Stimulated activated CD4-positive, alpha-beta T cell treated with anti-CD3 and anti-CD28 coated beads, Interleukin-1b, Interleukin-23, amount 100 ng/mL, for 48 hours (primary cell): ENCODE measurements around the gene SLC8A2.

Source experiments
- DNase-seq: peaks from one replicate; pipeline ENCODE4 v3.0.0-alpha.2; 2020

The SLC8A2 gene

GRCh38 chr19:47448360-47448727 is 23.3 kb downstream of the SLC8A2 start:
- DNase-seq = no peak

DNA sequence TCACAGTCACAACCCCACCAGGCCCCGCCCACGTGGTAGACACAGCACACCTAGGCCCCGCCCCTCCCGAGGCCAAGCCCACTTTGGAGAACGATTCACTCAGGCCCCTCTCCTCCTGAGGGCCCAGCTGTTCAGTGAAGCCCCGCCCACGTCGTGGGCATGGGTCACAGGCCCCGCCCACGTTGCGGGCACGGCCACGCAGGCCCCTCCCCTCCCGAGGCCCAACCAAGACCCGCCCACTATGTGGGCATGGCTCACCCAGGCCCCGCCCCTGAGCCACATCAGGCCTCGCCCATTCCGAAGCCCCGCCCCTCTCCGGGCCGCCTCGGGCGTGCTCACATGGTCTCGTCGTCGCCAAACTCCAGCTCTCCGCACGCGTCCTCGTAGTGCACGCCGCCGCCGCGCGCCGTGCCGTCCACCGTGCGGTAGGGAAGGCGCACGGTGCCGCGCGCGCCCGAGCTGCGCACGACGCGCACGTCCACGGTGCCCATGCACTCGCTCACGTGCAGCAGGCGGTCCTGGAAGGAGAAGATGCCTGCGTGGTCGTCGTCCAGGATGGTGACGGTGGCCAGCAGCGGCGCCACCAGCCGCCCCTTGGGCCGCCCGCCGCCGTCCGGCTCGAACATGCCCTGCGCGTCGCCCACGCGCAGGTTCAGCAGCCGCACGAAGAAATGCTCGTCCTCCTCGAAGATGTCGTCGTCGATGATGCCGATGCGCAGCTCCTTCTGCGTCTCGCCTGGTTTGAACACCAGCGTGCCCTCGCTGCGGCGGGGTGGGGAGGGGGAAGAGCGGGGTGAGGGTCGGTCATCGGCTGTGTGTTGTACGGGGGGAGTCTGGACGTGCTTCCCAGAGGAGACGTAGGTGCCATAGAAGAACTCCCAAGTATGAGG is 24.0 kb downstream of the SLC8A2 start:
- DNase-seq = peak; percentile 87

DNA sequence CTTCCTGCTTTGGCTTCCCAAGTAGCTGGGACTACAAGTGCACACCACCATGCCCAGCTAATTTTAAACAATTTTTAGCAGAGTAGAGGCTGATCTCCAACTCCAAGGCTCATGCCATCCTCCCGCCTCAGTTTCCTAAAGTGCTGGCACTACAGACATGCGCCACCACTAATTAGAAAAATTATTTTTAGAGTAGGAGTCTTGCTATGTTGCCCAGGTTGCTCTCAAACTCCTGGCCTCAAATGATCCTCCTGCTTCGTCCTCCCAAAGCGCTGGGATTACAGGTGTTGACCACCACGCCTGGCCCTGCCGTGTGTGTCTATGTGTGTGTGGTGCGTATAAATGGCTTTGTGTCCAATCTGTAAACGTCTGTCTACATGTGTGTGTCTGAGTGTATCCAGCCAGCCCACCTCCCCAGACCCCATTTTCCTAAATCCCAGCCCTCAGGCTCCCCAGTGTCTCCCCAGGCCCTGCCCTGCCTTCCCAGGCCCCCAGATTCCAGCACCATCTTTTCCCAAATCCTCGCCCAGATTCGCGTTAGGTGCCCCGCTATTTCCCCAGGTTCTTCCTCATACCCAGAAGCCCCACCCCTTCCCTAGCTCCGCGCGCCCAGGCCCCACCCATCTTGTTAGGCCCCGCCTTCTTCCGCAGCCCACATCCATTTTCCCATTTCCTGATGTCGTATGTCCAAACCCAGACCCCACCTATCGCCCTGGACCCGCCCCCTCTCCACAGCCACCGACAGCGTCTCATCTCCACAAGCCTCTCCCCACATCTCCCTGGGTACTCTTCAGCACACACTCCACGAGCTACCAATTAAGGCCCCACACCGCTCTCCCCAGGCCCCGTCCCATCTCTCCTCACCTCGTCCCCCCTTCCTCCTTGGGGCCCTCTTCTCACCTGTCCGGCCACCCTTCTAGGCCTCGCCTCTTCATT is 24.9 kb downstream of the SLC8A2 start:
- DNase-seq = peak; percentile 52

GRCh38 chr19:47445937-47446402 is 25.7 kb downstream of the SLC8A2 start:
- peak; percentile 34 for DNase-seq

DNA sequence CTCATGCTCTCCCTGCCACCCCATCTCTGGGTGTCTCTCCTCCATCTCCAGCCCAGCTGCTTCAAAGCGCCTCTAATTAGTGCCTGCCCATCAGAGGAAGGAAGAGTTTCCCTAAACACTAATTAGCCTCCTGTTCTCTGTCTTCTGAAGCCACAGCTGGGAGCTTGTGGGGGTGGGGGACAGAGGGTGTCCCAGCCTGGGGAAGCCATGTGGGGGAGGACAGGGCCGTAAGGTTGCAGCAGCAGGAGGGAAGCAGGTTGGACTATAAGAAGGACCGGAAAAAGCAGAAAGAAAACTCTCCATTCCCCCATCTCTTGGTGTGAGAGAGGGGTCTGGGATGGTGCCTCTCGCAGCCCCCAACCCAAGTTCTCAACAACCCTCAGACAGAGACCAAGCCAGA is 26.2 kb downstream of the SLC8A2 start:
- DNase-seq = no peak

DNA sequence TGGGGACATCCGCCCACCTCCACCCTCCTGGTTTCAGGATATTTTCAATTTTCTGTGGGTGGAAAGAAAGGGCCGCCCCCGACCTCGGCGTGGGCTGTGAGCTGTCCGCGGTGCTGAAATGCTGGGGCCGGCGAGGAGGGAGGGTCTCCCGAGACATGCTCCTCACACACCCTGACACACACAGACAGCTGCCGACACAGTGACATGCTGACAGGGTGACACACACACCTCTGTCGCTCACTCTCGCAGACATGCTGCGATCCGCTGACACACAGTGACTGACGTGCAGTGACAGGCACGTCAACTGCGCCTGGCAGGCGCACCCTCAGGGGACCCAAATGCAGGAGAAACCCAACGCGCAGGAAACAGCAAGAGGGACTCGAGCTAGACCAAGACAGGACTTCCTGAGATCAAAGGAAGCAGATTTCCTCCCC is 27.3 kb downstream of the SLC8A2 start:
- DNase-seq = peak; percentile 22

- DNase-seq = no peak
These were observed 28.4 kb downstream of the SLC8A2 start for GRCh38 chr19:47443331-47443730.

DNA sequence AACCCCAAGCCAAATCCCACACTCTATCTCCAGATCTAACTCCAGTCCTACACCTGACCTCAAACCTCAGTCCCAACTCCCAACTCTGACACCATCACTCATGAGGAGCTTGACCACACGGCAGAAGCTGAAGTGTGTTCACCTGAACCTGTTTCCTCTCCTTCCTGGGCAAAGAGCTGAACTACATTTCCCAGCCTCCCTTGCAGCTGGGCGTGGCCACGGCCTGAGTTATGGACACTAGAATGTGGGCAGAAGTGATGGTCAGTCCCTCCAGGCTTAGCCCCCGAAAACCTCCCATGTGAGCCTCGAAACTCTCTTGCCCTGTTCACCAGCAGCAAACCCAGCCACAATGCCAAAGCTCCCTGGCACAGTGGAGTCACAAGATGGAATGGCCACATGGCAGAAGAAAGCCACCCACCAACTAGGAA is 32.9 kb downstream of the SLC8A2 start:
- DNase-seq = no peak

GRCh38 chr19:47437500-47437899 is 34.2 kb downstream of the SLC8A2 start:
- no peak for DNase-seq

DNA sequence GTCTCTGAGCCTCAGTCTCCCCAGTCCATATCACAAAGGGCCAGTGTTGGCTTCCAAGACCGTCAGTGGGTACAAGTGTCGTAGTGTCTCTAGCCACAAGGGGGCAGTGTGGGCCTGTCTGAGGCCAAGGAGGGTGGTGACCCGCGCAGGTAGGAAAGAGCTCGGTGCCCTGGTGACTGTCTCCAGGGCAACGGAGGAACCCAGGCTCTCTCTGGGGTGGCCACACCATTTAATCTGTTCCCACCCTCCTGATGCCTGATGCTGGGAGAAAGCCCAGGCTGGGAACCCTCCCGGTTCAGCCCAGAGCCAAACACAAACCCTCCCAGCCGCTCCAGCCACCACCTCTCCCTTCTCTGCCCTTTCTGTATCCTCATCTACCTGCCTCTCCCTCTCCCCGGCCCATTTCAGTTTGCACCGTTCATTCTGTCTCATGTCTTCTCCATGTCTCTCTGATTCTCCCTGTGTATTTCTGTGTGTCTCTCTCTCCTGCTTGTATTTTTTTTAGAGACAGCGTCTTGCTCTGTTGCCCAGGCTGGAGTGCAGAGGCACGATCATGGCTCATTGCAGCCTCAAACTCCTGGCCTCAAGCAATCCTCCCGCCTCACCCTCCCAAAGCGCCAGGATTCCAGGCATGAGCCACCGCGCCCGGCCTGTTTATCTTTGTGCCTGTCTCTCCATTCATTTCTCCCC is 34.8 kb downstream of the SLC8A2 start:
- DNase-seq = peak; percentile 83

DNA sequence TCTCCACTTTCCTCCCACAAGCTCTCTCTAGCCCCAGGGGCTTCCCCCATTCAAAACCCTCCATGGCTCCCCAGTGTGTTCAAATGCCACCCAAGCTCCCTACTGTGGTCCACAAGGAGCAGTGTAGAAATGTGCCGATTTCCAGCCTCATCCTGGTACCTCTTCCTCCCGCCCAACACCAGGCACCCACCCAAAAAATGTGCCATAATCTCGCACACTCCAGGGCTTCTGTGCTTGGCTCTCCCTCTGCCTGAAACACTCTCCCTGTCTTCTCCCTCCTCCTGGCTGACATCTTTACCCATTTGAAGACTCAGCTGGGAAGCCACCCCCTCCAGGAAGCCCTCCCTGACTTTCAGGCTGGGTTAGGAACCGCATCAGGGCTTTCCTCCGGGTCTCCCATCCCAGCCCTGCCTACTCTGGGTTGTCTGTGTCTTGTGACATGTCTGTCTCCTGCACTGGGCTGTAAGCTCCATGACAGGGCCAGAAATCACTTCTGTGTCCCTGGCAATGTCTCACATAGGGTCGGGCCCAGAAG is 35.7 kb downstream of the SLC8A2 start:
- no peak for DNase-seq

DNA sequence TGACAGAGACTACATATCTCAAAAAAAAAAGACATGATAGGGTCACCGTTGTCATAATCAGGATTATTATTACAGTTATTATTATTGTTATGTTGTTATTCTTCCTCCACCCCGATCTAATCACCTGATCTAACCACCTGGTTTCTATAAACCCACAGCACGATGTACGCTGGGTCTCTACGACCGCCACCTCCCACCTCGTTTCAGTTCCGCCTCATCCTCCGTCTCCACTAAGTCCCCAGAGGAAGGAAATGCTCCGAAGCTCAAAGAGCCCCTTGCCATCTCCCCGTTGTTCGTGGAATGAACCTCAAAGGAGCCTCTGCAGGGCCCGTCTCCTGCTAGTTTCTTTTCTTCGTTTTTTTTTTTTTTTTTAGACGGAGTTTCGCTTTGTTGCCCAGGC is 36.5 kb downstream of the SLC8A2 start:
- no peak for DNase-seq

GRCh38 chr19:47434088-47434487 is 37.6 kb downstream of the SLC8A2 start:
- DNase-seq = no peak

GRCh38 chr19:47433121-47433520 is 38.6 kb downstream of the SLC8A2 start:
- no peak for DNase-seq

DNA sequence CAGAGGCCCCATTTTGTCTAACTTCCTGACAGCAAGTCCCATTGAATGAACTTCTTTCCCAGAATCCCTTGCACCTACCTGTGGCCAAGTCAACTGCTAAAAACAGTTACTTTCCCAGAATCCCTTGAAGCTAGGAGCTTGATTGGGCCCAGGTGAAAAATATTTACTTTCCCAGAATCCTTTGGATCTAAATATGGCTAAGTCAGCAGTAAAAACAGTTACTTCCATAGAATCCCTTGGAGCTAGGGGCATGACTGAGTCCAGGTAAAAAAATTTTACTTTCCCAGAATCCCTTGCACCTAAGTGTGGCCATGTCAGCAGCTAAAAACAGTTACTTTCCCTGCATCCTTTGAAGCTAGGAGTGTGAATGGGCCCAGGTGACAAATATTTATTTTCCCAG is 39.2 kb downstream of the SLC8A2 start:
- DNase-seq = no peak

DNA sequence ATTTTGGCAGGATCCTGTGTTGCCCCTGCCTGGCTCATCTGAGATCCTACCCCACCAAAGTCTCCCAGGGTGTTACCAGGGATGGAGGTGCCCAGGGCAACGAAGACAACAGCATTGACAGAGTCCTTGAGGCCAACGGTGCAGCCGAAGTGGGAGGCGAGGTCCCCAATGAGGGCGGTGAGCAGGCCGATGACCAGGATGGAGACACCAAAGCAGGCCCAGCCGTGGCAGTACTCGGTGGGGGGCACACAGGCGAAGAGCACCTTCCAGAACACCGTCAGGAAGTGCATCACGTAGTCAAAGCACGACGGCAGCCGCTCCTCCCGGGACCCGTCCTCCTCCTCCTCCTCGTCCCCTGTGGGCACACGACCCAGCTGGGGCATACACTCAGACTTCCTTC is 39.6 kb downstream of the SLC8A2 start:
- DNase-seq = no peak

DNA sequence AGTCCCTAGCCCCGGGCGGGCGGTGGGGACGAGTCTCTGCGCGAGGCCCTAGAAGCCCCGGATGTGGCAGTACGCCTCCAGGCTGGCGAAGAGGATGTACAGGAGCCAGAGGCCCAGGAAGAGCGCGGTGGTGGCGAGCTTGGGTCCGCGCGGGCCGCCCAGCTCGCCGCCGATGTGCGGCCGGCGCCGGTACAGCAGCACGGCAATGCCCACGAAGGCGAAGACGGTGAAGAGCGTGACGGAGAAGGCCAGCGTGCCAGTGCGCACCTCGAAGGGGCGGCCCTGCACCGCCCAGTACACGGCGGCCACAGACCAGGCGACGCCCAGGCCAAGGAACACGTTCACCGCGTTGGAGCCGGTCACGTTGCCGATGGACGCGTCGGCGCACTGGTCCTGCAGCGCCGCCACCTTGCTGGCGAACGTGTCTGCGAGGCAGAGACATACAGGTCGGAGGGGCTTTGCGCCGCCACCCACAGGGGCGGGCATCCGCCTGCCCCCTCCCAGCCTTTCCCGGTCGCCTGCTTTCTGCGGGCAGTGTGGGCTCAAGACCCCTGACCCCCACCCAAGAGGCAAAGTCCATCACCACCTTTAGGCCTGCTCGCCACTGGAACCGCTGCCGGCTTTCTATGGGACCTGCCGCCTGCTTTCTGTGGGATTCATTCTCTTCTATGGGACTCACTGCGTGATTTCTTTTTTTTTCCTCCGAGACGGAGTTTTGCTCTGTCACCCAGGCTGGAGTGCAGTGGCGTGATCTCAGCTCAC is 41.5 kb downstream of the SLC8A2 start:
- peak; percentile 29 for DNase-seq

DNA sequence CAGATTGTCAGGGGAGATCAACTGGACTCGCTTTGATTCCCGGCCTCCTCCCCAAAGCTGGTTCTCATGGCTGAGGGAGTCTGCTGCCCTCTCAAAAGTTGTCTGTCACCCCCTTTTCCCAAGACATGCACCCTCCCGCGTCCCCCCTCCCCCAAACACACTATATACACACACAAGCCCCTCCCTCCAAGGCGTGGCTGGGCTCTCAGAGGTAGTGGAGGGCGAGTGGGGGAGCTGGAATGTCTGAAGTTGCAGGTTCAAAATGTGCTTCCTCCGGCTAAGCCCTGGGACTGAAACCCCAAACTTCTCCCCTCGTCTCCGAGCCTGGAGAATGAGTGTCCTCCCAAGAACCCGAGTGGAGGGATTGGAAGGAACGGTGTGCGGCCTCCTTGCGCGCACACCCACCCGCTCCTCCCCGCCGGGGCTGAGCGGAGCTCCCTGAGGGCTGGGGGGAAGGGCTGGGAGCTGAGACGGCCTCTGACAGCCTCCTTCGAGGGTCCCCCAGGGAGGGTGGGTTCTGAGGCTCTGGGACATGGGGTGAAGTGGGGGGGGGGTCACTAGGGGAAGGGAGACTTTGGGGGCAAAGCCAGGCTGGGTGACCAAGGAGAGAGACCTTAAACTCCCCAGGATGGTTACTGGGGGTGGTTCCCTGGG is 42.4 kb downstream of the SLC8A2 start:
- DNase-seq = no peak

- DNase-seq = peak; percentile 94
These were observed 43.4 kb downstream of the SLC8A2 start for GRCh38 chr19:47428177-47428894.
